ENCODE results near the gene EYA3.

- no peak for TF ChIP-seq POLR2AphosphoS5 (IDR thresholded peaks at IDR 0.05)
- TF ChIP-seq, protein P1, sequence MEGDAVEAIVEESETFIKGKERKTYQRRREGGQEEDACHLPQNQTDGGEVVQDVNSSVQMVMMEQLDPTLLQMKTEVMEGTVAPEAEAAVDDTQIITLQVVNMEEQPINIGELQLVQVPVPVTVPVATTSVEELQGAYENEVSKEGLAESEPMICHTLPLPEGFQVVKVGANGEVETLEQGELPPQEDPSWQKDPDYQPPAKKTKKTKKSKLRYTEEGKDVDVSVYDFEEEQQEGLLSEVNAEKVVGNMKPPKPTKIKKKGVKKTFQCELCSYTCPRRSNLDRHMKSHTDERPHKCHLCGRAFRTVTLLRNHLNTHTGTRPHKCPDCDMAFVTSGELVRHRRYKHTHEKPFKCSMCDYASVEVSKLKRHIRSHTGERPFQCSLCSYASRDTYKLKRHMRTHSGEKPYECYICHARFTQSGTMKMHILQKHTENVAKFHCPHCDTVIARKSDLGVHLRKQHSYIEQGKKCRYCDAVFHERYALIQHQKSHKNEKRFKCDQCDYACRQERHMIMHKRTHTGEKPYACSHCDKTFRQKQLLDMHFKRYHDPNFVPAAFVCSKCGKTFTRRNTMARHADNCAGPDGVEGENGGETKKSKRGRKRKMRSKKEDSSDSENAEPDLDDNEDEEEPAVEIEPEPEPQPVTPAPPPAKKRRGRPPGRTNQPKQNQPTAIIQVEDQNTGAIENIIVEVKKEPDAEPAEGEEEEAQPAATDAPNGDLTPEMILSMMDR (IDR thresholded peaks at IDR 0.05 in 8 of 11, conservative IDR thresholded peaks at IDR 0.05 in 3 of 11), result no peak
Observed at GRCh38 chr1:28074892-28075511, 13.4 kb downstream of the EYA3 start.
